Fibroblast of pulmonary artery (primary cell): ENCODE results near the gene MATN3.
A peak's percentile ranks its signal among the peaks of the same experiment; 100 is the strongest.

Experiments
- DNase-seq: peaks from one replicate; pipeline ENCODE4 v3.0.0-alpha.2; 2010; ENCODE audit warnings: low read depth
- H3K4me3 ChIP-seq: replicated peaks from 2 replicates; pipeline ENCODE4 v1.5.1; 2011; ENCODE audit warnings: low read depth, mild to moderate bottlenecking, control low read depth, low read length, moderate library complexity
- CTCF ChIP-seq: IDR thresholded peaks from 2 replicates; pipeline ENCODE4 v1.5.1; 2011; ENCODE audit warnings: mild to moderate bottlenecking, control low read depth, low read length, inconsistent platforms; ENCODE audit errors: missing control alignments

Gene MATN3

GRCh38 chr2:20012282-20013125 is at the start of gene MATN3:
TSS of gene MATN3 (minus strand) at chr2:20012668. CDS start at chr2:20012631, 37 bp downstream.
- DNase-seq, result peak; percentile 38
- peak within 1 kb of the TSS; percentile 51 for H3K4me3 ChIP-seq
- TF ChIP-seq CTCF, result no peak

GRCh38 chr2:20061940-20062339 is 49.5 kb upstream of the MATN3 start:
- no peak overlapping the region for H3K4me3 ChIP-seq
- DNase-seq, result no peak
- no peak for TF ChIP-seq CTCF

GRCh38 chr2:20061476-20061875 is 49.0 kb upstream of the MATN3 start:
- H3K4me3 ChIP-seq, result no peak overlapping the region
- TF ChIP-seq CTCF, result no peak
- peak; percentile 74 for DNase-seq

GRCh38 chr2:20060106-20060505 is 47.6 kb upstream of the MATN3 start:
- no peak overlapping the region for H3K4me3 ChIP-seq
- DNase-seq, result no peak
- TF ChIP-seq CTCF, result no peak

GRCh38 chr2:20057268-20057667 is 44.8 kb upstream of the MATN3 start:
- DNase-seq, result no peak
- no peak for TF ChIP-seq CTCF
- no peak overlapping the region for H3K4me3 ChIP-seq

- no peak overlapping the region for H3K4me3 ChIP-seq
- no peak for DNase-seq
- TF ChIP-seq CTCF, result no peak
Observed at GRCh38 chr2:20054931-20055330, 42.5 kb upstream of the MATN3 start.

- DNase-seq, result no peak
- no peak overlapping the region for H3K4me3 ChIP-seq
- TF ChIP-seq CTCF, result no peak
Observed at GRCh38 chr2:20054119-20054518, 41.7 kb upstream of the MATN3 start.
